Fibroblast of the aortic adventitia (primary cell): ENCODE measurements around the gene DRD5. TPM values are rescaled to one million over a fixed set of nuclear protein-coding genes. Genes with fewer than 3 reads are reported as not detected.
"Not testable (repeated sequence)": the region's sequence is repeated elsewhere in the genome, so short reads cannot be mapped to it uniquely, and the experiment has no call there.

Experiments used
- DNase-seq: peaks from one replicate; pipeline ENCODE4 v3.0.0-alpha.2; 2010; ENCODE audit warnings: low read depth
- H3K4me3 ChIP-seq: 2 replicates; pipeline ENCODE4 v1.5.1; 2011; ENCODE audit warnings: low read depth, mild to moderate bottlenecking, control low read depth, low read length, moderate library complexity
- total RNA-seq: library from RNA; depleted of rRNA; stranded (reverse); fragments of >200 nt; gene quantifications from 2 replicates; pipeline ENCODE4 v1.2.3, GENCODE V29; 2012; ENCODE audit warnings: low replicate concordance
- TF ChIP-seq, protein P1 (sequence below): IDR thresholded peaks from 2 replicates; pipeline ENCODE4 v1.5.1; 2011; ENCODE audit warnings: mild to moderate bottlenecking, low read length, control low read depth, inconsistent platforms; ENCODE audit not compliant: insufficient read depth

Gene DRD5
- total RNA-seq, 1 donor: not detected

DNA sequence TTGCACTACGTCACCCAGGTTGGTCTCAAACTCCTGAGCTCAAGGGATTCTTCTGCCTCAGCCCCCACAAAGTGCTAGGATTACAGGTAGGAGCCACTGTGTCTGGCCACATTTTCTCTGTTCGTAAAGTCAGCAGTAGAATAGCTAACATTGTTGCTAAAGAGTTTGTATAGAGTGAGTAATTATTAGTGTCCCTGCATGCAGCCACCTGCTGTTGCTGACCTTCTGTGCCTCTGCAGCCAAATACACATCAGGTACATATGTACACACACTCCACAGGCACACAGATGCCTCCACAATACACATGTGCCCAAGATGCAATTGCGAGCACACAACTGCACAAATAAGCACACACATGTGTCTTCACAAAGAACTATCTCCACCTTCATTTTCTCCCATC is 10.9 kb downstream of the DRD5 start:
- H3K4me3 ChIP-seq: no peak overlapping the region
- no peak for DNase-seq
- TF ChIP-seq, protein P1, sequence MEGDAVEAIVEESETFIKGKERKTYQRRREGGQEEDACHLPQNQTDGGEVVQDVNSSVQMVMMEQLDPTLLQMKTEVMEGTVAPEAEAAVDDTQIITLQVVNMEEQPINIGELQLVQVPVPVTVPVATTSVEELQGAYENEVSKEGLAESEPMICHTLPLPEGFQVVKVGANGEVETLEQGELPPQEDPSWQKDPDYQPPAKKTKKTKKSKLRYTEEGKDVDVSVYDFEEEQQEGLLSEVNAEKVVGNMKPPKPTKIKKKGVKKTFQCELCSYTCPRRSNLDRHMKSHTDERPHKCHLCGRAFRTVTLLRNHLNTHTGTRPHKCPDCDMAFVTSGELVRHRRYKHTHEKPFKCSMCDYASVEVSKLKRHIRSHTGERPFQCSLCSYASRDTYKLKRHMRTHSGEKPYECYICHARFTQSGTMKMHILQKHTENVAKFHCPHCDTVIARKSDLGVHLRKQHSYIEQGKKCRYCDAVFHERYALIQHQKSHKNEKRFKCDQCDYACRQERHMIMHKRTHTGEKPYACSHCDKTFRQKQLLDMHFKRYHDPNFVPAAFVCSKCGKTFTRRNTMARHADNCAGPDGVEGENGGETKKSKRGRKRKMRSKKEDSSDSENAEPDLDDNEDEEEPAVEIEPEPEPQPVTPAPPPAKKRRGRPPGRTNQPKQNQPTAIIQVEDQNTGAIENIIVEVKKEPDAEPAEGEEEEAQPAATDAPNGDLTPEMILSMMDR: no peak

DNA sequence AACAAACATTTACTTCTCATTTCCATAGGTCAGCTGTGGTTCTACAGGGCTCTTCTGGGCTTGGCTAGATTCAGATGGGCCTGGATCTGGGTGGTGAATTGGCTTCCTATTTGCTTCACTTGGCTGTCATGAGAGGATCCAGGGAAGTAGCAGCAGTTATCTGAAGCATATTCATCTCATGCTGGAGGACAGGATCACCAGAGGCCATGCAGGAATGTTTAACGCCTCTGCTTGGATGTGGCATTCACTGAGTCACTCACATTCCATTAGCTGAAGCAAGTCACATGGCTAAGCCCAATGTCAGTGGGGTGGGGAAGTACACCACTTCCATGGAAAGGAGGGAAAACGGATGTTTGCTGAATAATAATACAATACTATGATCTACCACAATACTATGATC is 15.2 kb downstream of the DRD5 start:
- not testable (repeated sequence) for H3K4me3 ChIP-seq, DNase-seq

DNA sequence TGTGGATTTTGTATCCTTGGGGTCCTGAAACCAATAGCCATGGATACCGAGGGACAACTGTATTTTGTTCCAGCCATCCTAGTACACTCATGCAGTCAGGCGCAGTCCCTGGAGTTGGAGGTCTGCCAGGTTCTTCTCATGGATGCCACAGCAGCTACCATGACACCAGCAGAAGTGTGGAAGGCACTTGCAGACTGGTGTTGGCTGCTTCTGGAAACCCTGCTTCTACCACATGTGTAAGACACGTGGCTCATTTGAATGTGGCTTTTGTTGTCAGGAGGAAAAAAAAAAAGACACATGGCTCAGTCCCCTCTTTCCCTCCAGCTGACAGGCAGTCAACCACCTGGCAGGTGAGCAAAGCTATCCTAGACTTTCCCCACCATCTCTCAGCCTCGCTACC is 19.4 kb downstream of the DRD5 start:
- TF ChIP-seq, protein P1: no peak
- no peak for DNase-seq
- no peak overlapping the region for H3K4me3 ChIP-seq

DNA sequence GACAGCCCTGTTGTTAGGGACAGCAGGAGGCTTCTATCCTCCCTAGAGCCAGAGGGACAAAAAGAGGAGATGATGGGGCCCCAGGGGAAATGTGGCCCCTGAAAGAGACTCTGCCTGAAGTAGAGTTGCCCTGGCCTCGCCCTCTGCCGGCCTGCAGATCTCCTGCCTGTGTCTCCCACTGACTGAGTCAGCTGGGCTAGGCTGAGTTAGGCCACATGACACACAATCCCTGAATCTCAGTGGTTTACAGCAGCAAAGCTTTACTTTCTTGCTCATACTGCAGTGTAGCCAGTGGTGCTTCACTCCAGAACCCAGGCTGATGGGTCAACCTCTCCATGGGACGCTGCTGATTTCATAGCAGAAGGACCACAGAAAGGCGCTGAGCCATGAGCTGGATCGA is 23.5 kb downstream of the DRD5 start:
- H3K4me3 ChIP-seq: no peak overlapping the region
- DNase-seq: no peak
- TF ChIP-seq, protein P1: no peak

DNA sequence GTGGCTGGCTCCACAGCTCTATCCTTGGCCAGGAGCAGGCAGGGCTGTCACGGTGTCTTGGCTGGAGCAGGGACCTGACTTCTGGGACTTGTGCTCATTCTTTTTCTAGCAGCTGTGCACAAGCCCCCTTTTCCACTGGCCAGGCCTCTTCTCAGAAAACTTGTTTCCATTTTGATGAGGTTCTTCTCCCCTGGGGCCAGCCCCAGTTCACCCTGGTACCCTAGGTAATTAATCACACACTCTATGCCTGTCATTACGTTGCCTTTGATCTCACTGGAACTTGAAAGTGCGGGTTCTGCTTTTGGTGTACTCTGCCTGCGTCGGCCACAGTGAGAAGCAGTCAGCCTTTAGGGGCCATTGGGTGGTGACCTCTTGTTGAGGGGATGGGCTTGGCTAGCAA is 26.6 kb downstream of the DRD5 start:
- H3K4me3 ChIP-seq: no peak overlapping the region
- no peak for DNase-seq
- TF ChIP-seq, protein P1: no peak

DNA sequence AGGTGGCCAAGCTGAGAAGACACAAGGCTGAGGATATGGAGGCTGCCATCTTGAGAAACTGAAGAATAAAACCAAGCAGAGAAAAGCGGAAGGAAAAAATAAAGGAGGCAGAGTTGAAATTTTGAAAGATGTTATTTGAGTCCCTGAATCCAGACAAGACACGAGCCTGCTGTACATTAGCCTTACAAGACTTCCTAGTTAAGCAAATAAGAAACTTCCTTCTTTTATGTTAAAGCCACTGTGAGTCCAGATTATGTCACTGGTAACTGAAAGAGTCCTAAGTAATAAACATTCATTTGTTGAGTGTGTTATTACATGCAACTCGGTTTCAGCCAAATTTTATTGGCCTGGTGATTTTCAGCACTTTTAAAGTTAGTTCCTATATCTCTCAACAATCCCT is 30.4 kb downstream of the DRD5 start:
- DNase-seq: no peak
- H3K4me3 ChIP-seq: no peak overlapping the region
- TF ChIP-seq, protein P1: no peak

DNA sequence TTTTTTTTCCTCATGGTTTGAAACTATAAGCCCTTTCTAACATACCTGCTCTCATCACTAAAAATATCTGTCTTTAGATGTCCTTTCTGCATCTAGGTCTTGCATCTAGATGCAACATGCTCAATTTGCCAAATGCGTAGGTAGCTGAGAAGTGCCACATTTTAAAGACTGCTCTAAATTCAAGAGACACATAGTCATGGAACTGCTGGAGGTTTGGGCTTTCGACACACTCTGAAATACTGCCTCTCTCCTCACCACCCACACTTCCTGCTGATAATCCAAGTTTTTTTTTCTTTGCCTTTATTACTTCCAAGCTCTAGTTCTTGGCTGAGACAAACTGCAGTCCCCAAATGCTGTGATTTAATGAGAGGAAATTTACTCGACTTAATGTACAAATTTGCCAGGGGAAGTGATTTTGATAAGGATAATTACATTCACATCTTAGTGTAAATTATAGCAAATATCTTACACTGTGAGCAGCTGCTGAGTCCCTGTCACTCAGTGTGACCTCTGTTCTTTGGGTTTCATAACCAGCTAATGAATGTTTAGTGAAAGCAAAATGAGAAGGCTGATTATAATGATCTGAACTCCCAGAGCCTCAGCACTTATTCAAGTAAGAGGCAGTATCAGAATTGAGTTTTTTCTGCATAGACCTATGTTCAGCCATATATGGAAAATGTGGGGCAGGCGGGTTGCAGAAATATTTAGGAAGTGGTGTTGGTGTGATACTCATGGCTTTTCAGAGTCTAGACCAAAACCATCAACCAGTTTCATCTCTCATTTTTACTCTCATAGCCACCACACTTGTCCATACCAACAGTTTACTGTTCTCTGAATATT is 31.3 kb downstream of the DRD5 start:
- no peak overlapping the region for H3K4me3 ChIP-seq
- DNase-seq: no peak
- TF ChIP-seq, protein P1: no peak
